Activated CD8-positive, alpha-beta memory T cell treated with anti-CD3 and anti-CD28 coated beads, Interleukin-2, amount 10 ng/mL, durations not matched to agents 7 days and 5 days (primary cell): ENCODE measurements around the gene C1QTNF5. TPM values are rescaled to one million over a fixed set of nuclear protein-coding genes. Genes with fewer than 3 reads are reported as not detected.
A peak's percentile ranks its signal among the peaks of the same experiment; 100 is the strongest.

ENCODE experiments used
- ATAC-seq: fragments of 150-1000 bp; cut with Tn5 transposase; one replicate; pipeline ENCODE4 v1.10.0; 2021; ENCODE audit warnings: moderate library complexity
- CTCF ChIA-PET: fragments of 350-600 bp; sonication (Branson Sonifier 250); formaldehyde crosslinking; loops from one replicate; lab custom pipeline; 2021; ENCODE audit warnings: antibody characterized with exemption; lab: Charles Lee
- DNase-seq: peaks from one replicate; pipeline ENCODE4 v3.0.0-alpha.2; 2020
- H3K27ac Mint-ChIP-seq: one replicate; pipeline ENCODE4 v1.8.0; 2021; ENCODE audit warnings: mild to moderate bottlenecking, mixed read lengths
- H3K27me3 Mint-ChIP-seq: one replicate; pipeline ENCODE4 v1.8.0; 2021; ENCODE audit warnings: mixed read lengths
- H3K36me3 Mint-ChIP-seq: one replicate; pipeline ENCODE4 v1.8.0; 2021; ENCODE audit warnings: mild to moderate bottlenecking, mixed read lengths
- H3K4me1 Mint-ChIP-seq: one replicate; pipeline ENCODE4 v1.8.0; 2021; ENCODE audit warnings: mixed read lengths
- H3K4me3 Mint-ChIP-seq: one replicate; pipeline ENCODE4 v1.8.0; 2021; ENCODE audit warnings: mild to moderate bottlenecking, moderate library complexity, mixed read lengths
- H3K9me3 Mint-ChIP-seq: one replicate; pipeline ENCODE4 v1.8.0; 2022; ENCODE audit warnings: low read depth, mixed read lengths
- total RNA-seq, 2 experiments: library from RNA; stranded (reverse); gene quantifications; one replicate each; pipeline ENCODE4 v1.2.3, GENCODE V29; 2021

Gene C1QTNF5
- total RNA-seq, 2 experiments from 2014 or later = not detected

DNA sequence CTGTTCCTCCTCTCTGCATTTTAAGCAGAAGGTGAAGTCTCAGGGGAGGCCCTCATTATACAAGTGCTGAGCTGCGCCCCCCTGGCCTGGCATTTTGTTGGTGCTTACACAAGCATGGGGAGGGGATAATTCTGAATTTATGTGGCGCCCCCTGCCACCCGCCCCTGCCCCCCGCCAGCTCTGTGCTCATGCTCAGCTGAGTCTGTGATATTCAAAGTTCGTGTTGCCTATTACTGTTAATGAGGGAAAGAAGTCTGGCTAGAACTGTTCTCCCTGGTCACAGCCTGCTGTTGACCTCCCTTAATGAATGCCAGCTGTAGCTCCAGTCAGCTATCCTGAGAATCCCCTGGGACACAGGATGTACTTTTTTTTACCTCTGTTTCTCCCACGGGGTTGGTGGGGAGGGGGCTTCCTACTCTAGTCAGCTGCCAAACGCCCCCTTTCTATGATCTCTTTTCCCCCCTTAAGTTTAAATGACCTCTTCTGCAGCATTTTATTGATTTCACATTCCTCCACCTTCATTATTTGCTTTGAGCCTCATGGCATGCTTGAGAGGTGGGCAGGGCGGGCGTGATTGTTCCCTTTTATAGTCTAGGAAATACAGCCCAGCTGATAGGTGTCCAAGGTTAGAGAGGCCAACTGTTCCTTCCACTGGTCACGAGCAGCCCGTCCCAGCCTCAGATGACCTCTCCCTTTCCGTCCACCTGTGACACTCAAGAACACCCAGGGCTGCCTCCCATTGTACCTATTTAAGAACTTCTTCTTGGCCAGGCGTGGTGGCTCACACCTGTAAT, 28.6 kb upstream of the C1QTNF5 start:
- CTCF ChIA-PET = interaction anchor here (1.1 to 18.1 kb wide), 7 partner anchors 10 to 164 kb away, joined by 3 to 318 read pairs (median 3); partner anchors contain the start of genes CBL and USP2
- H3K27me3 Mint-ChIP-seq = peaks cover 40% of the 10 kb centered on the region
- peaks cover 26% of the 10 kb centered on the region for H3K4me1 Mint-ChIP-seq
- H3K27ac Mint-ChIP-seq = no peak overlapping the region
- no peak for DNase-seq
- H3K9me3 Mint-ChIP-seq = no peaks in the 10 kb centered on the region
- ATAC-seq = no peak
- H3K4me3 Mint-ChIP-seq = no peak overlapping the region
- H3K36me3 Mint-ChIP-seq = no peaks in the 10 kb centered on the region

DNA sequence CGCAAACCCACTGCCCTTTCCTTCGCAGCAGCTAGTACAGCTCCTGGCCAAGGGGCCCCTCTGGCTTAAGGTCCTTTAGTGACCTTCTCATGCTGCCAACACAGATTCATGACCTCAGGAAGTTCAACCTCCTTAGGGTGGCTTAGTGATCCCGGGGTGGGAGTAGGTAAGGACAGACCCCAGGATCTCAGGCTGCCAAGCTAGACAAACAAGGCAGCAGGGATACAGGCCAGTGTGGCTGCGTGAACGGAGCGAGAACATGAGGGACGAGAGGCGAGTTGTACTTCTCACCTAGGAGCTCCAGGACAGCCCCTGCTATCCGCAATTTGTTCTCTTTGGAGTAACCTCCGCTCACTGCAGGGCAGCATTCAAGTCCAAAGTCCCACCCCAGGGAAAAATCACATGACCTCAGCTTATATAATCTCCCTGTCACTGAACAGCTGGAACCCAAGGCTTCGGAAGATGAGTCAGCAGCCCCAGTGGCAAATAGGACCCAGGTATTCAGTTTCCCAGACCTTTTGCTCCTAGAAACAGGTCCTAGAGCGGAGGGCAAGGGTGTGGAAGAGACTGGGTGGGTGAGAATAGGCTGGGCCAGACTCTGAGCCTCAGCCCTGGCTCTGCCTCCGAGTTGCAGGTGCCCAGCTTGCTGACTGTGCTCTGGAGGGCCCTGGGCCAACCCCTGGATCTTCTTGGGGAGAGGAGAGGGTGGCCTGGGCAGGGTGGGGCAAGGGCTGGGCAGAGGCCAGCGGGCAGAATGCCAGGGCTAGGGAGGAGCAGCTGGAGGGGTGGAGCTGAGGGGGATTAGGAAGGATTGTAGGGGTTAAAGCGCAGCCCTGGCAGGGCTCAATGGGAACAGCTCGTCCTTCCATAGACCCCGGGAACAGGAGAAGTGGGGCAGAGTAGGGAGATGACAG, 27.7 kb upstream of the C1QTNF5 start:
- Mint-ChIP-seq H3K27ac (no peak overlapping the region), H3K36me3 (no peaks in the 10 kb centered on the region), H3K9me3 (no peaks in the 10 kb centered on the region), H3K27me3 (peaks cover 41% of the 10 kb centered on the region), H3K4me3 (no peak overlapping the region), H3K4me1 (peaks cover 18% of the 10 kb centered on the region)
- CTCF ChIA-PET = interaction anchor here (0.9 to 18.1 kb wide), 8 partner anchors 9 to 106 kb away, joined by 3 to 318 read pairs (median 4); no protein-coding TSS in a partner anchor
- DNase-seq (no peak), ATAC-seq (no peak)

DNA sequence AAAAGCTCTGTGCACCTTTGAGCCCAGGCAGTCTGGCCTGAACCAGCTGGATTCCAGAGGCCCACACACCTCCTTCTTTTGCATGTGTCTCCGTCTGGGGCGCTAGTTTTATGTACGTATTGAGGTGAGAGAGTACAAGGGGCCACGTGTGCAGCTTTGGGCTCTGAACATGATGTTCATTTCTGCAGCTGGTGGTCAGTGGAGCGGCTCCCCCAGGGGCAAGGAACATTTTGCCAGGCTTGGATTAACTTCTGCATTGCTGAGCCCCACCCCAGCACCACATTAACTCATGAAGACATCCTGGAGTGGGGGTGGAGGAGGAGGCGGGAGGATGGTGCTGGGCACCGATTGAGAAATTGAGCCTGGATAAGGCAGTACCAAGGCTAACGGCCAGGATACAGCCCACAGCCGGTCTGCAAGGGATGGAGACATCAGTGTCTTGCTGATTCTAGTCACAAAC, 27.0 kb upstream of the C1QTNF5 start:
- DNase-seq = no peak
- H3K9me3 Mint-ChIP-seq = no peaks in the 10 kb centered on the region
- peaks cover 15% of the 10 kb centered on the region for H3K4me1 Mint-ChIP-seq
- no peaks in the 10 kb centered on the region for H3K36me3 Mint-ChIP-seq
- H3K4me3 Mint-ChIP-seq = no peak overlapping the region
- CTCF ChIA-PET = interaction anchor here (0.9 to 18.1 kb wide), 7 partner anchors 9 to 107 kb away, joined by 3 to 318 read pairs (median 4); no protein-coding TSS in a partner anchor
- no peak overlapping the region for H3K27ac Mint-ChIP-seq
- no peak for ATAC-seq
- peaks cover 48% of the 10 kb centered on the region for H3K27me3 Mint-ChIP-seq

DNA sequence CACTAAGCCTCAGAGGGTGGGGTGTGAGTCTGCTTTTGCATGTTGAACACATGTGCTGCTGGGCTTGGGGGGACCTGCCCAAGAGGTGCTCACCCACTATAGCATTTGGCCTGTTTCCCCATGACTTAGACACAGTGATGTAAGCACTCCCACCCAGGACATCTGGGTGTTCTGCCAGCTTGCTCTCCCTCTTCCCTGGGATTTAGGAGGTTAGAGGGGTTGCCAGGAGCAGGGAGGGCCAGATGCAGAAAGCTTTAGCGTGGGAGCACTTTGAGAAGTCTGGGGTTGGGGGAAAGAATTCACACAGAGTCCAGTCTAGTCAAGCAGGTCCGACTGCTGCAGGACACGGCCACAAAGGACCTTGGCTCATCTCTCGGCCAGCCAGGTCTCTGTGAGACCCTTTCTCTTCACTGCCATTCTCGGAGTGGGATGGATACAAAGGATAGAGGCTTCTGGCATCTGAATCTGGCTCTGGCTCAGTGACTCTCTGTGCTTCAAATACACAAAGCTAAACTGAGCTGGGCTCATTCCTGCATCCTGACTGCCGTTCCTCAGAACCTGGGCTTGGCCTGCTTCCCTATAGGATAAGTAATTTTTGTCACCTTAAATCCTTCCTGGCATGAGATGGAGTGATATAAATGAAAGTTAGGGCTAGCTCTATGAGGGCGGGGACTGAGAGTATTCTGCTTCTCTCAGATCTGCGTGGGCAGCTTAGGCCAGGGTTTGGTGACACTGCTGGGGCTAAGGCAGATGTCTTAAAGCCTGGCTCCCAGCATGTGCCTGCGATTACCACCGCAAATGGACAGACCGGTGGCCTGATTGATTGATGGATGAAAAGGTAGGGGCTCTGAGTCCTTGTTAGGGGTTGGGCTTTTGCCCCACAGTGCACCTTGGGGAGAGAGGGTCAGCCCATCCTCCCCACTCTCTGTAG, 26.3 kb upstream of the C1QTNF5 start:
- H3K27me3 Mint-ChIP-seq = peaks cover 56% of the 10 kb centered on the region
- CTCF ChIA-PET = interaction anchor here (1.1 to 18.1 kb wide), 5 partner anchors 8 to 108 kb away, joined by 3 to 318 read pairs (median 4); no protein-coding TSS in a partner anchor
- no peak overlapping the region for H3K4me3 Mint-ChIP-seq
- no peak for ATAC-seq
- no peak overlapping the region for H3K27ac Mint-ChIP-seq
- no peaks in the 10 kb centered on the region for H3K9me3 Mint-ChIP-seq
- H3K36me3 Mint-ChIP-seq = no peaks in the 10 kb centered on the region
- DNase-seq = no peak
- H3K4me1 Mint-ChIP-seq = peaks cover 20% of the 10 kb centered on the region

DNA sequence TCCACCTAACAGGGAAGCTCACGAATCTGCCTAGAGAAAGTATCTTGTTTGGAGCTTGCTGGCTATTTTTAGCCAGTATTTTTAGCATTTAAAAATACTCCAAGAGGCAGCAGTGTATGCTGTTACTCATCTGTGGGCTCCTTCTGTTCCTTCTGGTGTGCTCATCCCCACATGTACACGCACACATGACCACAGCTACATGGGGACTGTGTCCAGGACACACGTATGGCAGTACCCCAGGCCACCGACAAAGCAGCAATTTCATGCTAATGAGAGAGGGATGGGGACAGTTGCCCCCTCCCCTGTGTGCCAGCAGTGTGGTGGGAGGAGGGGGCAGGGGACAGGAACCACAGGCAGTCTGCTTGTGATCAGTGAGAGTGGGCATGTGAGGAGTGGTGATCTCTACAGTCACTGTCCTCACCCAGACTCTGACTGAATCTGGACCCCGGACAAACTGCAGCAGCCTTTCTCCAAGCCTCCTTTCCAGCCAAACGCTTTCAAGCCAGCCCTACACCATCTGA, 24.4 kb upstream of the C1QTNF5 start:
- H3K4me1 Mint-ChIP-seq = peaks cover 24% of the 10 kb centered on the region
- H3K36me3 Mint-ChIP-seq = no peaks in the 10 kb centered on the region
- no peak for DNase-seq
- CTCF ChIA-PET = interaction anchor here (1.2 to 1.8 kb wide), 5 partner anchors 8 to 110 kb away, joined by 3 to 10 read pairs (median 7); no protein-coding TSS in a partner anchor
- no peak overlapping the region for H3K4me3 Mint-ChIP-seq
- no peak overlapping the region for H3K27ac Mint-ChIP-seq
- H3K27me3 Mint-ChIP-seq = peaks cover 57% of the 10 kb centered on the region
- no peak for ATAC-seq
- no peaks in the 10 kb centered on the region for H3K9me3 Mint-ChIP-seq

DNA sequence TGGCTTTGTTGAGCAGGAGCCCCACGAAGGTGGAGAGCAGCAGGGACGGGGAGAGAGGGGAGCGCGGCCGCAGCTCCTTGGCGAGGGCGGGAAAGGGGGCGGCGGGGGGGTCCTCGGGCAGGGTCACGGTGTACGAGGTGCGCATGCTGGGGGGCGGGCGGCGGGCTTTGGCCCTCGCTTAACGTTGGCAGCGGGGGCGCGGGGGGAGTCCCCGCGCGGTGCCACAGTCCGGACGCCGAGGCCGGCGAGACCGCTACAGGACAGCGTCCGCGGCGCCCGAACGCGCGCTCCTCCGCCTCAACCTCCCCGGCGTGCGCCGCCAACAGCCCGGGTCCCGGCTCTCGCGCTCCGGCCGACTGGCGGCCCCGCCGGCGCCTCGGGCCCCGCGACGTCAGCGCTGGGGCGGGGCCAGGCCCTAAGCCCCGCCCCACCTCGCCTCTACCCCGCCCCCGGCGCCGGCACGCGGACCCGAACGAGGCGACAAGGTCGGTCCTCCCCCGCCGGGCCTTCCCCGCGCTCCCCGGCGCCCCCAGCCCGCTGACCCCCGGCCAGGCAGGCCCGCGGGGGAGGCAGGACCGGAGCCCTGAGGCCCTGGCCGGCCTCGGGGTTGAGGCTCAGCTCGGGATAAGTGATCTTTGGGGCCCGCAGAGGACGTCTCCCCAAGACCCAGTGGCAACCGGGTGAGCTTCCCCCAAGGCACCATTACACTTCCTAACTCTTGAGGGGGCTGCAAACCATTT, 23.3 kb upstream of the C1QTNF5 start:
- CTCF ChIA-PET = interaction anchor here (1.1 to 1.8 kb wide), 6 partner anchors 8 to 111 kb away, joined by 3 to 10 read pairs (median 6); no protein-coding TSS in a partner anchor
- Mint-ChIP-seq H3K4me1 (peaks cover 30% of the 10 kb centered on the region), H3K36me3 (no peaks in the 10 kb centered on the region), H3K4me3 (peak overlapping the region; percentile 24), H3K27me3 (peaks cover 53% of the 10 kb centered on the region), H3K9me3 (no peaks in the 10 kb centered on the region), H3K27ac (no peak overlapping the region)
- ATAC-seq (peak; percentile 93), DNase-seq (no peak)

DNA sequence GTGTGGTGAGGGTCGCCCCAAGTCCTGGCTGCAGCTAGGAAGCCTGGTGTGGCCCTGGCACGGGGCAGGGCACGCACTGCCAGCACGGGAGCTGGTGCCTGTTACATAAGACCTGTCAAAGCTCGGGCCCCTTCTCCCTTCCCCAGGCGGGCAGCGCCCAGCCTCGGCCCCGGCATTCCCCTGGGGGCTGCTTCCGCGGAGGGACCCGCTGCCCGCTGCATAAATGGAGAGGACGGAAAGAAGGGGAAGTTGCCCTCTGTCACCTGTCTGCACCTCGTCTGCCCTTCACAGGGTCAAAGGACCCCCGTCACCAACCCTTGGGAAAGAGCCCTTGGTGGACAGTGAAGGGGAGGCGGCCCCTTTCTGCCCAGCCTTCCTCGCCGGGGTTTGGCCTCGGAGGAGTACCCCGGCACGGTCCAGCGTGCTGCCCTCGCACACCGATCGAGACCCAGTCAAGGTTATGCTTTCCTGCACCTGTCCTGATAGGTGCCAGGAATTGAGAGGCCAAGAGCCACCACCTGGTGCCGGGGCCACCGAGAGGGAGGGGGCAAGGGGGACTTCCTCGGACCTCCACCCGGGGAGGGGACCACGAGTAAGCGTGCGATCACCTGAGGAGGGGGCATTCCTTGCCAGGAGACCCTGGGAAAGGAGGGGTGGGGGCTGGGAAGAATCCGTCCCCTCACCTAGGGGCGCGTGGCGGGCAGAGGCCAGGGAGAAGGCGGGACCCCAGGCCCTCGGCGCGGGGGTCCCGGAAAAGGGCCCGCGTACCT, 22.6 kb upstream of the C1QTNF5 start:
- Mint-ChIP-seq H3K4me1 (peaks cover 30% of the 10 kb centered on the region), H3K27me3 (peaks cover 51% of the 10 kb centered on the region), H3K9me3 (no peaks in the 10 kb centered on the region), H3K4me3 (no peak overlapping the region), H3K27ac (no peak overlapping the region), H3K36me3 (no peaks in the 10 kb centered on the region)
- DNase-seq (no peak), ATAC-seq (no peak)
- CTCF ChIA-PET = interaction anchor here (1.2 to 8.9 kb wide), 4 partner anchors 10 to 112 kb away, joined by 4 to 318 read pairs (median 8); partner anchors contain the start of gene USP2

DNA sequence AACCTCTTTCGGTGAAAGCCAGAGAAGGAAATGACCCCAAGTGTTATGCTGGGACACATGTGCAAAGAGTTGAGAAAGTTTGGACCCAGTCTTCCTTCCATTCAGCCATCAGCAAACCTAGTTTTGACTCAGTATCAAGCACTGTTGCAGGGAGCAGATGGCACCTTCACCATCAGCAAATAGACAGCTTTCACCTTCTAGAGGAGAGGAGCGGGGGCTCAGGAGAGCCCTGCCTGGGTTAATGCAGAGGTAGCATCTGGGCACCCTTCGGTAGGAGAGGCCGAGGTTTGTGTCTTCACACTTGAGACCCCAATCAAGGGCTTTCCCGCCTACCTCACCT, 22.0 kb upstream of the C1QTNF5 start:
- Mint-ChIP-seq H3K4me1 (peaks cover 30% of the 10 kb centered on the region), H3K27me3 (peaks cover 51% of the 10 kb centered on the region), H3K9me3 (no peaks in the 10 kb centered on the region), H3K27ac (peak overlapping the region; percentile 42), H3K36me3 (no peaks in the 10 kb centered on the region), H3K4me3 (no peak overlapping the region)
- ATAC-seq (no peak), DNase-seq (no peak)
- CTCF ChIA-PET = interaction anchor here (1.2 to 8.9 kb wide), 3 partner anchors 9 to 112 kb away, joined by 4 to 318 read pairs (median 8); partner anchors contain the start of gene USP2

DNA sequence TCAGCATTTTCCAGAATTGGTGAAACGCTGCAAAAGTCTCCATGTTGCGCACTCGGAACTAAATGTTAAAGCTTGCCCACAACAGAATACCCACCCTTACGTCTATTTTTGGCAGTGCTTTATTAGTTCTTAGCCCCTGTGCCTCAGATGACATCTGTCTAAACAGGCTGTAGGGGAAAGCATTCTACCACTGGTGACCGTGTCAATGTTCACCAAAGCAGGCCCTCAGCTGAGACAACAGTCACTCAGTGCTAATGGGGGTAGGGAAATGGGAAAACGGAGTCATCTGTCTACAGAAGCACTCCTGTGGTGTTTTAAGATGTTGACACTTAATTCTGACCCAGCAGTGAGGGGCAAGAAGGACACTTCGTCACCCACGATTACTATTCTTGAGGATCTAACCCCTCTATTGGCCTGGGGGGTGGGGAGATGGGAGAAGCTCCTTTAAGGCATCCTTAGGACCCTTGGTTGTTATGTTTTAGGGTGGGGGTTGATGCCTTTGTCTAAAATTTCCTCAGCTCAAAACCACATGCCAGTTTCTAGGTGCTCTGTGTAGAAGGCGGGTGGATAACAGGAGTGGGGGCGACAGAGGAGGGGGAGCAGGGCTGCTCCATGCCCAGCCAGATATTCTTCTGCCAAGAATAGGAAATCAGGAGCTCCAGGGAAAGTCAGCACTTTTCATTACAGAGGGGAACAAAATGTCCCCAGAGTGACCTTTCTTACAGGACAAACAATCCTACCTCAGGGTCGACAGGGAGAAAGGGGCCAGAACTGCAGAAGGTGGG, 21.4 kb upstream of the C1QTNF5 start:
- Mint-ChIP-seq H3K27ac (no peak overlapping the region), H3K27me3 (peaks cover 49% of the 10 kb centered on the region), H3K9me3 (no peaks in the 10 kb centered on the region), H3K4me3 (no peak overlapping the region), H3K36me3 (no peaks in the 10 kb centered on the region), H3K4me1 (peaks cover 30% of the 10 kb centered on the region)
- CTCF ChIA-PET = interaction anchor here (1.1 to 8.9 kb wide), 7 partner anchors 8 to 113 kb away, joined by 3 to 318 read pairs (median 4); partner anchors contain the start of genes C1QTNF5 and USP2
- DNase-seq (no peak), ATAC-seq (no peak)

DNA sequence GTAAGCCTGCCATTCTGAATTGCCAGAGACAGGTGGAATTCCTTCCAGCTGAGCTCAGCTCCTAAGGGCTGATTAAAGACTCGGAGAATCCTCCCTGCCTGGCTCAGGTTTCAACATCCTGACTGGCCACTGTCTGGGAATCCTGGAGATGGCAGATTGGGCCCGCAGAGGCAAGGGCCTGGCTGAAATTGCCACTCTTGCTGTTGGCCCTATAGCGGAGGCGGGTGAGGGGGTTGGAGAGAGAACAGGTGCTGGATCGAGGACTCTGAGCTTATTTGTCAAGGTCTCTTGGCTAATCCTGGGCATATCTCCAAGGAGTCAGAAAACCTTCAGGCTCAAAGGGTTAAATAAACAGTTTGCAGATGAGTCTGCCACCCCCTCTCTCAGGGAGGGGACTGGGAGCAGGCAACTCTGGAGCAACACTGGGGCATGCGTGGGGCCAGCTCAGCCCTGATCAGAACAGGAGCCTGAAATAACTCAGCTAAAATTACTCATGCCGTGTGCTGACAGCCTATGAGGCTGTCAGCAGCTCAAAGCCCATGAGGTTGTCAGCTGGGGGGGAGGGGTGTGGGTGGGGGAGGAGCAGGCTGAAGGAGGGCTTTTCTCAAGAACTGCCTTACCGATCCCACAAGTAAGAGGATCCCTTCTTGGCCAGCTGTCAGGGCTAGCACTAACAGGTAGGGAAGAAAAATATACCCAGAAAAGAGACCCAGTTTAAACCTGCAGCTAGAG, 20.5 kb upstream of the C1QTNF5 start:
- Mint-ChIP-seq H3K36me3 (no peaks in the 10 kb centered on the region), H3K27me3 (peaks cover 41% of the 10 kb centered on the region), H3K27ac (no peak overlapping the region), H3K9me3 (no peaks in the 10 kb centered on the region), H3K4me3 (no peak overlapping the region), H3K4me1 (peaks cover 35% of the 10 kb centered on the region)
- DNase-seq (no peak), ATAC-seq (no peak)
- CTCF ChIA-PET = interaction anchor here (1.1 to 8.9 kb wide), 6 partner anchors 14 to 114 kb away, joined by 3 to 318 read pairs (median 4); partner anchors contain the start of genes C1QTNF5 and USP2
